Neural cell (in vitro differentiated cells): Measurements from ENCODE around the gene SMPD3.

Experiments used
- CTCF ChIP-seq: fragments of 450-650 bp; IDR thresholded peaks from 2 replicates; pipeline ENCODE4 v1.5.1; 2014; ENCODE audit warnings: antibody characterized with exemption, mild to moderate bottlenecking, moderate library complexity; ENCODE audit not compliant: poor library complexity, severe bottlenecking
- EP300 ChIP-seq: fragments of 450-650 bp; conservative IDR thresholded peaks from 2 replicates; pipeline ENCODE4 v1.6.1; 2014; ENCODE audit warnings: antibody characterized with exemption, mild to moderate bottlenecking, moderate library complexity; ENCODE audit not compliant: poor library complexity, severe bottlenecking
- EZH2 ChIP-seq: fragments of 200-600, 300-800 bp; shearing (Covaris generic), sonication (generic); IDR thresholded peaks from 2 replicates; pipeline ENCODE4 v1.6.1; 2014; ENCODE audit warnings: antibody characterized with exemption, low read length, borderline replicate concordance, mild to moderate bottlenecking; ENCODE audit not compliant: insufficient read depth, poor library complexity, severe bottlenecking
- POLR2AphosphoS5 ChIP-seq: IDR thresholded peaks from 2 replicates; pipeline ENCODE4 v1.6.1; 2012
- RAD21 ChIP-seq: fragments of 450-650 bp; conservative IDR thresholded peaks from 2 replicates; pipeline ENCODE4 v1.6.1; 2014; ENCODE audit warnings: antibody characterized with exemption, mild to moderate bottlenecking, moderate library complexity
- REST ChIP-seq: IDR thresholded peaks from 2 replicates; pipeline ENCODE4 v1.6.1; 2012; ENCODE audit warnings: borderline replicate concordance
- TAF1 ChIP-seq: IDR thresholded peaks from 2 replicates; pipeline ENCODE4 v1.6.1; 2012; ENCODE audit warnings: low read depth

- TF ChIP-seq CTCF = no peak
- no peak for TF ChIP-seq REST
- TF ChIP-seq POLR2AphosphoS5 = no peak
- TF ChIP-seq RAD21 = no peak
- TF ChIP-seq EZH2 = no peak
- TF ChIP-seq EP300 = no peak
- TF ChIP-seq TAF1 = no peak
Measured at GRCh38 chr16:68369168-68369567, 79.1 kb downstream of the SMPD3 start.
